ENCODE results near the gene VWA7.

DNA sequence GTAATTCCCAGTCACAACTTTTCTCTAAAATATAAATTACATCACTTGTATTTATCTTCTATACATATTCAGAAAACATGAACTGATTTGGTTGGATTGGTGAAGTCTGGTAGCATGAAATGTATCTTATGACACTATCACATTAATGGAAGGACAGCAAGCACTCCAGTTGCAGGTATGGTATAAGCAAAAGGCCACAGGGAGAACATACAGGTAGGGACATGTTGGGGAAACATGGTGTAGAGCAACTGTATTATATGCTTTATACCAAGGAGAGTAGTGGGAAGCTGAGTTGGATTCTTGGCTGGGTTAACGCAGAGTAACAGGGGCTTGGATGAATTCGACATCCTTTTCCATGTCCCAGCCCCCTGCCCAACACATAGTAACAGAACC is 19.9 kb upstream of the VWA7 start:
- TF ChIP-seq, protein P1, sequence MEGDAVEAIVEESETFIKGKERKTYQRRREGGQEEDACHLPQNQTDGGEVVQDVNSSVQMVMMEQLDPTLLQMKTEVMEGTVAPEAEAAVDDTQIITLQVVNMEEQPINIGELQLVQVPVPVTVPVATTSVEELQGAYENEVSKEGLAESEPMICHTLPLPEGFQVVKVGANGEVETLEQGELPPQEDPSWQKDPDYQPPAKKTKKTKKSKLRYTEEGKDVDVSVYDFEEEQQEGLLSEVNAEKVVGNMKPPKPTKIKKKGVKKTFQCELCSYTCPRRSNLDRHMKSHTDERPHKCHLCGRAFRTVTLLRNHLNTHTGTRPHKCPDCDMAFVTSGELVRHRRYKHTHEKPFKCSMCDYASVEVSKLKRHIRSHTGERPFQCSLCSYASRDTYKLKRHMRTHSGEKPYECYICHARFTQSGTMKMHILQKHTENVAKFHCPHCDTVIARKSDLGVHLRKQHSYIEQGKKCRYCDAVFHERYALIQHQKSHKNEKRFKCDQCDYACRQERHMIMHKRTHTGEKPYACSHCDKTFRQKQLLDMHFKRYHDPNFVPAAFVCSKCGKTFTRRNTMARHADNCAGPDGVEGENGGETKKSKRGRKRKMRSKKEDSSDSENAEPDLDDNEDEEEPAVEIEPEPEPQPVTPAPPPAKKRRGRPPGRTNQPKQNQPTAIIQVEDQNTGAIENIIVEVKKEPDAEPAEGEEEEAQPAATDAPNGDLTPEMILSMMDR (IDR thresholded peaks at IDR 0.05): no peak
- no peak for TF ChIP-seq ZFX (IDR thresholded peaks at IDR 0.05; ENCODE audit: borderline replicate concordance)

Data from 22Rv1 (cell line).